Anterior cingulate cortex (tissue), 58 donors: ENCODE data around the gene FGA.
A peak's percentile ranks its signal among the peaks of the same experiment; 100 is the strongest.
"Not testable (repeated sequence)": the region's sequence is repeated elsewhere in the genome, so short reads cannot be mapped to it uniquely, and the experiment has no call there.

Source experiments
- DNase-seq, 58 donors: peaks; one replicate each; lab custom pipeline; 2025; lab: John Stamatoyannopoulos, UW

Gene FGA

DNA sequence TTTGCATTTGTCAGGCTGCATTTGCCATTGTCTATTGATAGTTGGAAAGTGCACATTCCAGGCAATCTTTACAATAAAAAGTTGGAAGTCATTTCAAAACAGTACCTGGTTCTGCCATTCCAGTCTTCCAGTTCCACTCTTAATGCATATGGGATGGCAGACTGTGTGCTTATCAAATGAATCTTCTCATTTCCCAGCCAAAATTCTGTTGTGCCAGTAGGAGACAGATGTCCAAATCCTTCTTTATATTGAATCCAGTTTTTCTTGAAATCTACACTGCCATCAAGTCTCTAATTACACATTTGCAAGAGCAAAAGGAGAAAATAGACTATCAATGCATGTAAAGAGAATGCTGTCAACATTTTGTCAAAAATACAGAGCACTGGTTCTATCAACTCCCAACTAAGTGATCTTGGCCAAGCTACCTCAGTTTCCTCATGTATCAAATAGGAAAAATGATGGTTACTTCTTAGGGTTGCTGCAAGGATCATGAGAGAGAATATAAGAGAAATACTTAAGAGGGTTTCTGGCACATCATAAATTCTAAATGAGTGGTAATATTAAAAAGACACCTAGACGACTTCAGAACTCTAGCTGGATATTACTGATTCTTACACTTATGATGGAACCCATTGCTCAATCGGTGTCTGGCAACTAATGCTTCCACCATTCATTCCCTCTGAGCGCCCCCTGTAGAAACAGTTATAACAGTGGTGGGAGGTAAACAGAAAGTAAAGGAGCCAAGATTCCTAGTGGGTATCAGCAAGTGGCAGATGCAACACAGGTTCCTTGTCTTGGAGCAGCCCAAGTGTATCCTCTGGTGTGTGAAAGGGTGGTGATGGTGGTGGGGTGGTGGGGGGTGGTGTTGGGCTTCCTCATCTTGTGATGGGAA lies 18.1 kb upstream of the FGA start:
- no peak for DNase-seq

DNA sequence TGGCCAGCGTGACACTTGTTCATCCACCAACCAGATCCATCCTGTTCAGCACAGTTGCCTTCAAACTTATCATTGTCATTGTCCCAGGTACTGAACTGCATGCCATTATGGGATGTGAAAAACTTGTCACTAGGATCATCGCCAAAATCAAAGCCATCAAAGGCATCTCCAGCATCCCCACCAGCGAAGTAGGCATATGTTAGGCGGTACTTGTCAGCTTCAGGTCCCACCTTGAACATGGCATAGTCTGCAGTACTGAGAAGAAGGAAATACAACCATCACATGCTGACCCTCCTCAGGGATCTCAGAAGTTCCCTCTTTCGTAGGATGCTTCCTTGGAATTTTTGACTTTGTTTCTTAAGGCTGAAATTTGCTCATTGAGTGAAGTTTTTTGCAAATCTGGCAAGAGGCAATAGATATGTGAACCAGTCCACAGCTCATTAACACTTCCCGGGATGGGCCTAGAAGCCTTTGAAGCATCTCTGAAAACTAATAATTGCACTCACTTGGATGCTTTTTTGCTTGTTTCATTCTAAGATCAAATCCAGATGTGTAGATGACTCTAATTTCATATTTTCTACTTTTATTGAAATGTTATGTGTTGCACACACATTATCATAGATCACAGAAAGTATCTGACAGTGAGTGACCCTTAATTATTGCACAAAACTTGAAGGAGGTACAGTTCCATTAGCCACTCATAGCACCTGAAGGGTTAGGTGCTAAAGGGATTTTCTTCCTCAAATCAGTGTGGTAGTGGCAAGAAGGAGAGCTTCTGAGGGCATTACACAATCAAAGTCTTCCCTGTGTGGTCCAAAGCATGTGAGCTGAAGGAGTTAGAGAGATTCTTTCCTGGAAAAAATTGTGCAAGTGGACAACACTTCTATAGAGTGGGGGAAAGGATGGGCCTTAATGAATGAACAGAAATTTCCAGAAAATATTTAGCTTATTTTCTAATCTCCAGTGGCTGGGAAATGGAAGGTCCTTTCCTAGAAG lies 16.5 kb upstream of the FGA start:
- DNase-seq: no peak

DNA sequence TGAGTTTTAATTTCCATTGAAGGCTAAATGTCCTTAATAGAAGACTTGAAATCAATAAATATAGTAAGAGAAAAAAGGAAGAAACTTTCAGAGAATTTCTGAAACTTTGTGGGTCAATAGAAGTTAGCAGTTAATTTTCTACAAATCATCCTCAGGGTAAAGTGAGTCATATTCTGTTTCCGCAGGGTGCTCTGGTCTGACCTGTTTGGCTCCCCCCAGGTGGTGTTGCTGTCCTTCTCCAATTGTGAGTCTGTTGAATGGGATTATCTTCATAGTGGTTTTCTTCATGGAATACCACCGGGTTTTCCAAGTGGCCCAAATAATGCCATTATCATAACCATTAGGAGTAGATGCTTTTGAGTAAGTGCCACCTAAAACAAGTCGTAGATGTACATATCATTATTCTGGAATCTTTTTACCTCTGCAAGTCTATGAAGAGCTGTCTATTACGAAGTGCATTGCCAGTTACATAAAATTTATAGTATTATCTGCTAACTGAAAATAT lies 14.2 kb upstream of the FGA start:
- DNase-seq: no peak

DNA sequence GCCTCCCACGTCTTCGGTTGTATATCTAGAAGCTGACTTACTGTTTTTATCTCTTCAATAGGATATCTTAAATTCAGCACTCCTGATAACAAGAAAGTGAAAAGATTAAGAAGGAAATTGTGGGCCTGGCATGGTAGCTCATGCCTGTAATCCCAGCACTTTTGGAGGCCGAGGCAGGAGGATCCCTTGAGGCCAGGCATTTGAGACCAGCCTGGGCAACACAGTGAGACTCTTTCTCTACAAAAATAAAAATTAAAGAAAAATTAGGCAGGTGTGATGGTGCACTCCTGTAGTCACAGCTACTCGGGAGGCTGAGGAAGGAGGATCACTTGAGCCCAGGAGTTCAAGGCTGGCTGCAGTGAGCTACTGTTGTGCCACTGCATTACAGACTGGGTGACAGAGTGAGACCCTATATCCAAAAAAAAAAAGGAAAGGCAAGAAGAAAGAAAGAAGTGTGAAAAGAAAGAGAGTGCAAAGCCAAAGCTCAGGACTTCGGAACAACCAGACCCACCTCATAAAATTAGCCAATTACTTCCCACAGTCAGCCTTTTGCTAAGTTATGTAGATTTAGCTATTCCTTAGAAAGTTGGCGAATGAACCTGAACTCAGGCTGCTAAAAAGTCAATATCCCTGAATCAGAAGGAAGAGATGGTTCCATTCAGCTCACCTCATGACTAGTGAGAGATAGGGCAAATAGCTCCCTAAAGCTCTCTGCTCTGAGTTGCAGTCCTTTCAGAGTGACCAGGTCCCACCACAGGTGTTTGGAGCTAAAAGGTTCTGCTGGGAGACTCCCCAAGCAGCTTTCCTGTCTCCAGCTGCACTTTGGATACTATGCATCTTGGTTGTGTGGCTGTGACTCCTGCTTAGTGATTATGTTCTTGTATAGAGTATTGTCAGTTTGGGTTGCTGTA lies 12.7 kb upstream of the FGA start:
- no peak for DNase-seq

DNA sequence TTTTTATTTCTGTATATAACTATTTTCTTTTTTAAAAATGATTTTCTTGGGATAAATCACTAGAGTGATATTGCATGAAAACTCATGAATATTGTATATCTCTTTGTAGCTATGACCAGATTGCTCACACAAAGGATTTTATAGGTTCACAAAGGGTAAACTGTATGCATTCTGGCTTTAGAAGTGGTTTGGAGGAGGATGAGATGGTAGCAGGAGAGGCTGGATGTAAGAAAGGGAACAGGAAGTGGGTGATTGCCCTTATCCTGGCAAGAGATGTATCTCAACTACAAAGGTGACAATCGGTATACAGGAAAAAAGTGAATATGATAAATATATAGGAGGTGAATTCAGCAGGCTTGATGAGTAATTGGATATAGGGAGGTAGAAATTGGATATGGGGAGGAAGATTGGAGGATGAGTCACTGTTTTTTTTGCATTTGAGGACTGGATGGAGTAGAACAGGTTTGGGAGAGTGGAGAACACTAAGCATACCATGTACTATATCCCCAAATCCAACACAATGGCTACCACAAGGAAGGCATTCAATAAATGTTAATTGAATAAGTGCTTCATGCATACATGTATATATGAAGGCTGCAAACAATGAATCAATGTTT lies 12.0 kb upstream of the FGA start:
- no peak for DNase-seq

DNA sequence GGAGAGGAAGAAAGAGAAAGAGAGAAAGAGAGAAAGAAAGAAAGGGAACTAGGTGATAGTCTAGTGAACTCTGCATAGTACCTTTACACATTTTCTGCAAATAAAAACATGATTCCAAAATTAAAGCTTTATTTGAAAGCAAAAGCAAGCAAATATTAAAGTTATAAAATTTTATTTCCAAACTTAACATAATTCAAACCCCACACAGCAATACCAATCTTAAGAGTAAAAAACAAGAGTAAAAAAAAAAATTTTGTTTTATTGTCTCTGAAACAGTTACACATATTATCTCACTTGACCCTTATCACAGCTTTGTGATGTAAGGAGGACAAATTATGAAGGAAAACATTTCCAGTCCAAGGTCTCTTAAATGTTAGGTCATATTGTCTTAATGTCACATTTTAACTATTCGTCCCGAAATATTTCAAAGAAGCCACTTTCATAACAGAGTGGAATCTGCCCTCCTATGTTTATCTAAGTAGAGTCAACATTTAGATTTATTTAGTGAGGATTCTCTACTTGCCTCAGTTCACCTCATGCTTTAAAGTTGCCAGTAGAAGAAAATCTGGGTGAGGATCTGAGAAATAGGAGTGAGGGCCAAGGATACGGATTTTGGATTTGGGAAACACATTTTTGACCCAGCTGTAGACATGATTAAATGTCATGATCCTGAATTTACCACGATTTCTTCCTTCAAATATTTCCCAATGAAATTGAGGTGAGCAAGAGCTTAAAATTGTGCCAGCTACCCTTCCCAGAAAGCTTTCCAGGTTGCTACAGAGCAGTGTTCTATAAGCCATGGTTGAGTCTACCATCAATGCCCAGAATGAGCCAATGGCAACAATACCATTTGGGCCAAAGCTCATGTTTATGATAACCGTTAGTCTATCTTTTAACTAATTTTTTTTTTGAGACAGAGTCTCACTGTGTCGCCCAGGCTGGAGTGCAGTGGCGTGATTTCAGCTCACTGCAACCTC lies 7.5 kb upstream of the FGA start:
- DNase-seq: no peak

DNA sequence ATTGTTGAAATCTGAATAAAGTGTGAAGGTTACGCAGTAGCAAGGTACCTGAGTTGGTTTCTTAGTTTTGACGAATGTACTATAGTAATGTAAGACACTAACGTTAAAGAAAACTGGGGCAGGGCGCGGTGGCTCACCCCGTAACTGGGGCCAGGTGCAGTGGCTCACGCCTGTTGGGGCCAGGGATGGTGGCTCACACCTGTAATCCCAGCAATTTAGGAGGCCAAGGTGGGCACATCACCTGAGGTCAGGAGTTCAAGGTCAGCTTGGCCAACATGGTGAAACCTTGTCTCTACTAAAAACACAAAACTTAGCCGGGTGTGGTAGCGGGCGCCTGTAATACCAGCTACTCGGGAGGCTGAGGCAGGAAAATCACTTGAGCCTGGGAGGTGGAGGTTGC lies 6.7 kb upstream of the FGA start:
- DNase-seq: not testable (repeated sequence)

DNA sequence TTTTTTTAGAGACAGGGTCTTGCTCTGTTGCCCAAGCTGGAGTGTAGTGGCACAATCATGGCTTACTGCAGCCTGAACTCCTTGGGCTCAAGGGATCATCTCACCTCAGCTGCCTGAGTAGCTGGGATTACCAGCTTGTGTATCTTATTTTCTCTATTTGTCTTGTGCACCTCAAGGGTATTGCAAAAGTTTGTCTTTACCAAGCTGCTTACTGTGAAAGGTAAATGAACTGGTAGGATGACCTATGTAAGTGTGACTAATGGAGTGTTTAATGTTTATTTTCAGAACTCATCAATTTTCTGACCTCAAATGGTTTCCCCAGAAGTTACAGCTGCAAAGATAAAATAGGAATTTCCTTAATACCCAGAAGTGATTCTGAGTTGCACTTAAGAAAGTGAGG lies 5.3 kb upstream of the FGA start:
- DNase-seq: no peak

DNA sequence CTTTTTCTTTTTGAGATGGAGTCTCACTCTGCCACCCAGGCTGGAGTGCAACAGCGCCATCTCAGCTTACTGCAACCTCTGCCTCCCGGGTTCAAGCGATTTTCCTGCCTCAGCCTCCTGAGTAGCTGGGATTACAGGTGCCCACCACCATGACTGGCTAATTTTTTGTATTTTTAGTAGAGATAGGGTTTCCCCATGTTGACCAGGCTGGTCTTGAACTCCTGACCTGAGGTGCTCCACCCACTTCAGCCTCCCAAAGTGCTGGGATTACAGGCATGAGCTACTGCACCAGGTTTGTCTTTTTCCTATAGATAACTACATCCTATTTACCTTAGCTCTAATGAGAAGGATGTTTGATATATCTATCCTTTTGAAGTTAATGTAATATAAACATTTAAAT lies 3.8 kb upstream of the FGA start:
- DNase-seq: not testable (repeated sequence)

DNA sequence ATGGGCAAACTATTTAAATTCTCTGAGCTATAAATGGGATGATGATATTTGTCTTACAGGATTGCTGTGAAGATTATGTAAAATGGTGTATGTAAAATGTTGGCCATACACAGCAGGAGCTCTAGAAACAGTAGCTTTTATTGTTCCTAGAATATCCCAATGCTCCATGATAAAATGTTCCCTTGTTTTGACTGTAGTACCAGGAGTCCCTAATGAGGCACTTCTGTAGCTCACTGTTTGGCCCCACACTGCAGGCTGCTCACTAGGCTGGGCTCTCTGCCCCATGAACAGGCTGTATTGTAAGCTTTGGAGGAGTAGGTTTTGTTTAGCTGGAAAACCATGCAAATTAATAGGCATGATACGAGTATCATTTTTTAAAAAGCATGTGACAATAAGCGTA lies 3.3 kb upstream of the FGA start:
- peak in 33 of 58 donors; percentile 0 to 80 (median 27) for DNase-seq

DNA sequence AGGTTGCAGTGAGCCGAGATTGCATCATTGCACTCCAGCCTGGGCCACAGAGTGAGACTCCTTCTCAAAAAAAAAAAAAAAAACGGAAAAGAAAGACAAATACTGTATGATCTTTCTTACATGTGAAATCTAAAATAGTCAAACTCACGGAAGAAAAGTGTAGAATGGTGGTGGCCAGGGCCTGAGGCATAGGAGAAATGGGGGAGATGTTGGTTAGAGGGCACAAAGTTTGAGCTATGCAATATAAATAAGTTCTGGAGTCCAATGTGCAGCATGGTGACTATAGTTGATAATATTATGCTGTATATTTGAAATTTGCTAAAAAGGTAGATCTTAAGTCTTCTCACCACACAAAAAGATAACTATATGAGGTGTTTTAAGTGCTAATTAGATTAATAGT lies 1.3 kb upstream of the FGA start:
- no peak for DNase-seq

DNA sequence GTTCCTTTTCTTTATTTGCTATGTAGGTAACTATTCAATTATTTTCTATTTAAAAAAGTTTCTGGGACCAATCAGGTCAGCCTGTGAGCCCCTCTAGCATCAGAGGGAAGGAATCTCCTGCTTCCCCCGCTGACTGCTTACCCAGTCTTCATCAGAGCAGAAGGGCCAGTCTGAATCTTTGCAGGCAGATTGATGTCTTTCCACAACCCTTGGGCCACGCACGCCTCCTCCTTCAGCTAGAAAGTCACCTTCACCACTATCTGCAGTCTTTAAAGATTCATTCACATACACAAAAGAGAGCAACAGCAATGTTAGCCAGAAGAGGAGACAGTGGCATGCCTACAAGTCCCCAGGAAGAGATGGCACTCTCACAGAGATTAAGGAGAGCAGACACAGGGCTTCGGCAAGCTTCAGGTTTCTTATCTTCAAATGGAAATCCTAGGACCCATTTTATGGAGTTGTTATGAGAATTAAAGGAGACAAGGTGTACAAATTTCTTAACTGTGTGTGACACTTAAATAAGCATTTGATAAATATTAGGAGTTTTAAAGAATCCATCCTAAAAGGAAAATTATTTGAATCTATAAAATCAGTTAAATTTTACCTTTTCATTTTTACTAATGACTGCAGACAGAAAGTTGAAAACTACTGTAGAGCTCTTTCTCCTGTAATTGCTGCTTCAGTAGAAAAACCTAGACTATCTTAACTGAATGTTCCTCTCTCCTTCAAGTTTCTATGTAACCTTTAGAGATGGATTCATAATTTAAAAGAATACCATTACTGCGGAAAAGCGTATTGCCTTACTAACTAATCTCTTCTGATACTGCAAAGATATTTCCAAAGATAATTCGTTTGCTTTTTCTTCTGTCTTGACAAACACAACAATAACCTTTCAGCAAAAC lies 995 bp downstream of the FGA start:
- no peak for DNase-seq

DNA sequence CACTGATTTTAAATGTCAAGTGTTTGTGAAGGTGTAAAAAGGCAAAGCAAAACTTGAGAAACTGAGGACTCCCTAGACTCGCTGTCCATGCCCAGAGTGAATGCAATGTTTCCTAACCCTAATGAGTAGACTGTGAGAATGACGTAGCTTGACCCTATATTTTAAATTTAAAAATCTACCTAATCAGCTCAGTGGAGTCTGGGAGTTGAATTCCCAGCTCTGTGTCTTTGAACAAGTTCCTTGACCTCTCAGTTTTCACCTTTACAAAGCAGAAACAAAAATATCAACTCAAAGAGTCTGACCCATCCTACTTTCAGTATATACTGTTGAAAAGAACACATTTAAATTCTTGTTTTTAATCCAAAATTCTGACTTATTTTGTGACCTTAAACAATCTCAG lies 2.3 kb downstream of the FGA start:
- DNase-seq: no peak

DNA sequence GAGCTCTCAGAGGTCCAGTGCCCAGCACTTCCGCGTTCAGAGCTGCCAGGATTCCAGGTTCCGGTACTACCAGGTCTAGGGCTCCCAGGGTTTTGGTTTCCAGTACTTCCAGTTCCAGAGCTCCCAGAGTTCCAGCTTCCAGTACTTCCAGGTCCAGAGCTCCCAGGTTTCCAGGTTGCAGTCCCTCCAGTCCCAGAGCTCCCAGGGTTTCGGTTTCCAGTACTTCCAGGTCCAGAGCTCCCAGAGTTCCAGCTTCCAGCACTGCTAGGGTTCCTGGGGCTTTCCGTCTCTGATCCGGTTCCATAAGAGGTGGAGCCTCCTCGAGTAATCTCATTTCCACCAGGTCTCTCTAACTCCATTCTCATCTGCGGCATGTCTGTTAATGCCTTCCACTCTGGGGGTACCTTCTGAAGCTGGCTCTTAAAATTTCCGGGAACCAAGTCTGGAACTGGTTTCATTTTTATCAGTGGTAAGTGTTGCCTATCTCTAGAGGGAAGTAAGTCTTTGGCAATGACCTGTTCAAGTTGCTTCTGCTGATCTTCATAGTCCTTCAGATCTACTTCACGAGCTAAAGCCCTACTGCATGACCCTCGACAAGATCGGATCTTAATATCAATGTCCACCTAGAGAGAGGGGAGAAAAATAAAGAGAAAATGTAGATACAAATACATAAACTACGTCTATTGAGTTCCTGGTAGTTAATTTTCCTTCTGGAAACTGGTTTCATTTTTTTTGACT lies 4.1 kb downstream of the FGA start:
- DNase-seq: no peak

DNA sequence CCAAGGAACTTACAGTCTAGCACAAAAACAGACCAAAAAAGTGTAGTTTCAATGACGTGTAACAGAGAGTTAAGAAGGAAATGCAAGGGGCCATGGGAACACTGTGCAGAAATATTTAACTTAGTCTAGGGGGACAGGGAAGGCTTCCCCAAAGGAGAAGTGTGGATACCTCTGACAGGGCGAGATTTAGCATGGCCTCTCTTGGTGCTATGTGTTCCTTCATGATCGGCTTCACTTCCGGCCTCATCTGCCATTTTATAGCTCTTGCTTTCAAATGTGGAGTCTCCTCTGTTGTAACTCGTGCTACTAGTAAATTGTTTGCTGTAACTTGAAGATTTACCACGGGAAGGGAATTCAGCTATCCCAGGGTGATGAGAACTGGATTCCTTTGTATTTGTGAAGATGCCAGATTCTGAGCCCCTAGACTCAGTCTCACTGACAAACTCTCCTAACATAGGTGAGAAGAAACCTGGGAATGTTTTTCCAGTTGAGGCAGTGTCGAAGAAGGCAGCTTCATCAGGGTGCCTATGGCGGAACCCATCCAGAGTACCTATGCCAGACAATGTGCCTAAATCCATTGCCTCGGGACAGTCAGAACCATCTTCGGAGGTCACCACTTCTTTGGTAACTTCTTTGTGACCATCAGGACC lies 5.0 kb downstream of the FGA start:
- DNase-seq: no peak

DNA sequence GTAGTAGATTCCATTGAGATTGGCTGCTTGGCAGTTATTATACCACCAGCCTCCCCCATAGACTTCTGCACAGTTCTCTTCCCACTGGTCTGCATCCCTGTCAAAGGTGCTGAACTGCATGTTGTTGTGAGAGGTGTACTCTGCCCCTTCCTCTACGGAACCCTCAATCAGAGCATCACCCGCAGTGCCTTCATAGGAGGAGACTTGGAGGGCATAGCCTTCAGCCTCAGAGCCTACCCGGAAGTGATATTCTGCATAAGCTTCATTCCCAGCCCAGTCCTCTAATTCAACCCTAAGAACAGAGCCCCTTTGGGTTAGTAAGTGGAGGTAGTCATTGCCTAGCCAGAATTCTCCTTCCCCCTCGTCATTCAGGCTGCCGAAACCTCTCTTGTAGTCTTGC lies 6.3 kb downstream of the FGA start:
- no peak for DNase-seq
